Stimulated activated CD8-positive, alpha-beta memory T cell treated with anti-CD3 and anti-CD28 coated beads, Interleukin-12 subunit alpha, Interleukin-12 subunit beta, amount 100 ng/mL, for 24 hours (primary cell): Measurements from ENCODE around the gene AP1AR.
"Not testable (repeated sequence)": the region's sequence is repeated elsewhere in the genome, so short reads cannot be mapped to it uniquely, and the experiment has no call there.

ENCODE experiments used
- DNase-seq: peaks from one replicate; pipeline ENCODE4 v3.0.0-alpha.2; 2020; ENCODE audit errors: extremely low read depth

The AP1AR gene

GRCh38 chr4:112279025-112279881 lies 47.7 kb downstream of the AP1AR start:
- no peak for DNase-seq

GRCh38 chr4:112279882-112280315 lies 48.3 kb downstream of the AP1AR start:
- DNase-seq, result no peak

DNA sequence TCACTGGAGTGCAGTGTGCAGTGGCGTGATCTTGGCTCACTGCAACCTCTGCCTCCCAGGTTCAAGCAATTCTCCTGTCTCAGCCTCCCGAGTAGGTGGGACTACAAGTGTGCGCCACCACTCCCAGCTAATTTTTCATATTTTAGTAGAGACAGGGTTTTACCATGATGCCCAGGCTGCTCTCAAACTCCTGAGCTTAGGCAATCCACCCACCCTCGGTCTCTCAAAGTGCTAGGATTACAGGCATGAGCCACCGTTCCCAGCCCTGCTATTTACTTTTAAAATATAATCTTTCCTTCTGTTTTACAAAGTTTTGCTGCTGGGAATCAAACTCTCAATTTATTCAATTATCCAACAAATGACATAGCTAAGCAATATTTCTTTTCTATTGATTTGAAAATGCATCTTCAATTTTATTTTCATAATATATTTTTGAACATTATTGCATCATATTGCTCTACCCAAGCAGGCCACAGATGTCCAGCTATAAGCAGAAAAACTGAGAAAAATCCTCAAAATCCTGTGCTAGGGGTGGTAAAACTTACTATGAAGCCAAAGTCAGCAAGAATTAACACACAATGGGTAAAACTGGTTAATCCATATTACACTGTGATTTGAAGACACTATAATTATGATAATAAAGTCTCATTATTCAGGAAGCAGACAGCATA lies 48.9 kb downstream of the AP1AR start:
- DNase-seq, result no peak

DNA sequence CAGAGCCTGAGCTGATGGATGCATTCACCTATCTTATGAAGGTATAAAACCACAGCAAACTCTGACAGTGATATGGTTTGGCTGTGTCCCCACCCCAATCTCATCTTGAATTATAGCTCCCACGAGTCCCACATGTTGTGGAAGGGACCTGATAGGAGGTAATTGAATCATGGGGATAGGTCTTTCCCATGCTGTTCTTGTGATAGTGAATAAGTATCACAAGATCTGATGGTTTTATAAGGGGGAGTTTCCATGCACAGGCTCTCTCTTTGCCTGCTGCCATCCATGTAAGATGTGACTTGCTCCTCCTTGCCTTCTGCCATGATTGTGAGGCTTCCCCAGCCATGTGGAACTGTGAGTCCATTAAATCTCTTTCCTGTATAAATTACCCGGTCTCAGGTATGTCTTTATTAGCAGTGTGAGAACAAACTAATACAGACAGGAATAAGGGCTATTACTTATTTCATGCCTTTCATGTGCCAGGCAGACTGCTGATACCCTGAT lies 50.4 kb downstream of the AP1AR start:
- DNase-seq, result not testable (repeated sequence)

- no peak for DNase-seq
These were observed 51.5 kb downstream of the AP1AR start for GRCh38 chr4:112282860-112283667.

DNA sequence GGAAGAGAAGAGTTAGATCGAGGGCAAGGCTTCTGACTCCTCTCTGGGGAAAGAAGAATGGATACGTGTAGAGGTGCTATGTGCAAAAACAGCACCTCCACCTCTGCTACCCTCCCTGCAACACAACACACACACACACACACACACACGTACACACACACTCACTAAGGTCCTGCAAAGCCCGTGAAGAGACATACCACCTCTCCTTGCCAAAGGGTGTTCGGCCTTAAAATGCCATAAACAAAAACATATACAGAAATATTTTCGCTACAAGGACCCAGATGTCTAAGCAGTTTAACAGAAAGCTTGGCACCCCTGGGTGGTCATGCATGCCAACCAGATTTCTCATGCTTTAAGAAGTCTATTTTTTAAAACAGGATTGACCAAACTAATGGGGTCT lies 52.6 kb downstream of the AP1AR start:
- no peak for DNase-seq

- DNase-seq, result no peak
These were observed 53.2 kb downstream of the AP1AR start for GRCh38 chr4:112284662-112285411.

GRCh38 chr4:112287258-112287989 lies 55.8 kb downstream of the AP1AR start:
- DNase-seq, result no peak

- DNase-seq, result no peak
These were observed 56.9 kb downstream of the AP1AR start for GRCh38 chr4:112288455-112288854.

DNA sequence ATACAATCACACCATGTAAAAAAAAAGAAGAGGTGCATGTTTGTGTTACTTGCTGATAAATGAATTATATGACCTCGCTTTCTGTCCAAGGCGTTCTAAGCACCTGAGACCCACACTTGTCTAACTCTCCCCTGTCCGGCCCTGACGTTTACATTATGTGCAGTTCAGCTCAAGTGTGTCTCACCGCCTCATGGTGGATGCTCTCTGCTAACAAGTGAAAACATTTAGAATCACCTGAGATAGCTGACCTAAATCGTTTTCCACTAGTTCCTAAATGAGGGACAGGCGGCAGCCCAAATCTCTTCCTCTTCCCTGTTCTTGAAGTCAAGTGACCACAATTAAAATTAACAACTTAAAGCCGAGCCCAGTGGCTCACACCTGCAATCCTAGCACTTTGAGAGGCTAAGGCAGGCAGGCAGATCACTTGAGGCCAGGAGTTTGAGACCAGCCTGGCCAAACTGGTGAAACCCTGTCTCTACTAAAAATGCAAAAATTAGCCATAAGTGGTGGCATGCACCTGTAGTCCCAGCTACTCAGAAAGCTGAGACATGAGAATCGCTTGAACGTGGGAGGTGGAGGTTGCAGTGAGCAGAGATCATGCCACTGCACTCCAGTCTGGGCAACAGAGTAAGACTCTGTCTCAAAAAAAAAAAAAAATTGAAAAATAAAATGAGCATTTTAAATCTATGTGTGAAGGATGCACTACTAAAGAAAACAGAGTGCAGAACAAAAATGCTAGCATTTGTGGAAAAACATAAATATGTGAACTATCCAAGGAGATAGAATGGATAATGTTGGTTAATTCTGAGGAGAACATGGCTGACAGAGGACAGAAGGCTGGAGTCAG lies 58.0 kb downstream of the AP1AR start:
- no peak for DNase-seq

DNA sequence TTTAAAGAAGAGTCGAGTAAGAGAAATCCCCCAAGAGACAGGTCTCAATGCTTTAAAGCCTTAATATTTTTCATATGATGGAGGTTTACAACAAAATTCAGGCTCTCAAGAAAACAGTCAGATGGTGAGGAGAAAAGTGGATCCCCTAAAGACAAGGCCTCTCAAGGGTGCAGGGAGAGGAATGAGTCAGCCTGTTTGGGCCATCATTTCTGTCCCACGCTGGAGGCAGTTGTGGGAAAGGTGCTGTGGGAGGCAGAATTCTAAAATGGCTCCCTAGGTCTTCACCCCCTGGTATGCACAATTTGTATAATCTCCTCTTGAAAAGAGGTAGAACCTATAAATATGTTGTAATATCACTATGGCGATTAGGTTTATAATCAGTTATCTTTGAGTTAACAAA lies 58.8 kb downstream of the AP1AR start:
- DNase-seq, result no peak

GRCh38 chr4:112296949-112297880 lies 65.6 kb downstream of the AP1AR start, which contains the start of gene ALPK1:
Gene ALPK1, plus strand, starts transcription at chr4:112297369.
- DNase-seq, result no peak

DNA sequence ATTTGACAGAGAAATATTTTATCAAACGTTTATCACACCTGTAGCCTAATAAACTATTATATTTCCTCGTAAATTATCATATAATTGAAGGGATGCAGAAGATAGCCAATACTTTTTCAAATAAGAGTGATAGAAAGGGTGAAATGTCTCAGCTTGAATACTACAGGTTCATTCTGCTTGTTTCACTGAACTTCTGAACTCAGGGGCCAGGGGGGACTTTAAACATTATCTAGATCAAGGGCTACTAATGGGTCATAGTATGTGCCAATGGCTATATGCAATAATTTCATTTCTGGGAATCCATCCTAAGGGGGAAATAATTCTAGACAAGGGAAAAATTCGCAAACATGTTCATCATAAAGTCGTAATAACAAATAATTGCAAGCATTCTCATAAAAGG lies 68.1 kb downstream of the AP1AR start:
- no peak for DNase-seq

DNA sequence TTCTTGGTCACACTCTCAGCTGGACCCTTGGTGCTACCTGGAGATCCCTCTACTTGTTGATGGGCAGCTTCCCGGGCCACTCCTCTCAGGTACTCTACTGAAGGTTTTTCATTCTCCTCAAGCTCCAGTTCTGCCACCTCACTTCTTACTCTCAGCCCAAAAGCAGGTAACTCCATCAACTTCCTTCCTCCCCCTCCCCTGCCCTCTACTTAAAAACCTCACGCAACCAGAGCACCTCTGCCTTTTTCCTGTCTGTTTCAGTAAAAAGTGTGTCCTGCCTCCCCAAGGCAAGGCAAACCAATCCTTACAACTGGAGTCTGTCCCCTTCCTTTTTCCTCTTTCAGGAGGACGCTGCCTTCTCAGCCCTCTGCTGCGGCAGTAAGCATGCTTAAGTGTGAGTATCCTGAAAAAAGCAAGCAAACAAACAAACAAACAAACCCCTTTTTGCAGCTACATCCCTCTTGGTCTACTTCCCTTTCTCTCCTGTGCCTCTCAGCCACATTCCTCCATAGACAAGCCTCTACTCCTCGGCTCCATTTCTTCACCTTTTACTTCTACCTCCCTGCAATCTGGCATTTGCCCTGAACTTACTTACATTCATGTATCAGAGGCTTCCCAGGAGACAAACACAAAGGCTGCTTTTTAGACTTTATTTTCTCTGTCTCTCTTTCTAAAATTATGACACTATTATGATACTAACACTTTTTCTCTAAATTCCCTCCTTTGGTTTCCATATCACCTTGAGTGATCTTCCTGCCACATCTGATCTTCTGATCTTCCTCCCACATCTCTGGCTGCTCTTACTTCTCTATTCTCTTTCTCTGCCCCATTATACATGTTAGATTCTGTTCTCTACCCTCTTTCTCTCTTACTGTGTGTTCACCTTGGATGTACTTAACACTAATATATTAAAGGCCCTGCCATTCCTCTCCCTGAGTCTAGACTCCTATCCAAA lies 71.0 kb downstream of the AP1AR start:
- DNase-seq, result no peak

GRCh38 chr4:112305477-112305876 lies 73.9 kb downstream of the AP1AR start:
- DNase-seq, result not testable (repeated sequence)

DNA sequence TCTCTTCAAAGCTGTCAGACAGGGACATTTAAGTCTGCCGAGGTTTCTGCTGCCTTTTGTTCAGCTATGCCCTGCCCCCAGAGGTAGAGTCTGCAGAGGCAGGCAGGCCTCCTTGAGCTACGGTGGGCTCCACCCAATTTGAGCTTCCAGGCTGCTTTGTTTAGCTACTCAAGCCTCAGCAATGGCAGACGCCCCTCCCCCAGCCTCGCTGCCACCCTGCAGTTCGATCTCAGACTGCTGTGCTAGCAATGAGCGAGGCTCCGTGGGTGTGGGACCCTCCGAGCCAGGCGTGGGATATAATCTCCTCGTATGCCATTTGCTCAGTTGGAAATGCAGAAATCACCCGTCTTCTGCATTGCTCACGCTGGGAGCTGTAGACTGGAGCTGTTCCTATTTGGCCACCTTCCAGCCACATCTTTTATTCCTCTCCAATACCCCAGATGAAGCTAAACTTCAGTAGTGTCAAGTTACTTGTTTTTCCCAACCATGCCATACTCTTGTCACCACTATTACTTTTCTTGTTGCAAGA lies 77.7 kb downstream of the AP1AR start:
- not testable (repeated sequence) for DNase-seq

DNA sequence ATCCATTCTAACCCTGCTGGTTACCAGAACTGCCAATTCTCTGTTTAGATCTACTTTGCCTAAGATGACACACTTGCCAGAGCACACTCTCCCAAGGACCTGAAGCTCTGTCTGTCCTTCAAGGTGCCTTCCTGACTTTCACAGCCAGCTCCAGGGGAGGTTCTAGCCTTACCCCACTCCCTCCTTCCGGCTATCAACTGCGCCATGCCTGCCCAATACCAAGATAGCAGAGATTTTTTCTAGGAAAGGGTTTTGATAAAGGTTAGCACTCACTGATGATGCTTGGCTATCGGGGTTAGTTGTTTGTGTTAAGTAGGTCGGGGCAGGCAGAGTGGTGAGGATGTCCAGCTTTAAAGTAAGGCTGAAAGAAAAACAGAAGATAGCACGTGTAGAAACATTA lies 79.9 kb downstream of the AP1AR start:
- DNase-seq, result no peak
